Suprapubic skin (tissue), 4 donors: ENCODE measurements around the gene EIF1AD.

Experiments used
- EP300 ChIP-seq: sonication (generic); formaldehyde crosslinking; IDR thresholded peaks from one replicate; pipeline ENCODE4 v1.6.1; 2017; ENCODE audit warnings: antibody characterized with exemption
- POLR2A ChIP-seq, 2 donors: fragments of 450-650 bp; IDR thresholded peaks; one replicate each; pipeline ENCODE4 v1.6.1; 2017; ENCODE audit warnings: antibody characterized with exemption in 2 of 2, mild to moderate bottlenecking in 2 of 2, moderate library complexity in 2 of 2
- POLR2AphosphoS5 ChIP-seq, 3 donors: sonication (generic); formaldehyde crosslinking; IDR thresholded peaks; one replicate each; pipeline ENCODE4 v1.6.1; 2017; ENCODE audit warnings: antibody characterized with exemption in 3 of 3
- TF ChIP-seq, protein P1 (sequence below), 2 donors: fragments of 200-600 bp in 1 of 2; fragments of 450-650 bp in 1 of 2; sonication (generic) in 1 of 2; IDR thresholded peaks; one replicate each; pipeline ENCODE4 v1.5.1; 2016 to 2019; ENCODE audit warnings: antibody characterized with exemption in 2 of 2, mild to moderate bottlenecking in 1 of 2, moderate library complexity in 1 of 2

DNA sequence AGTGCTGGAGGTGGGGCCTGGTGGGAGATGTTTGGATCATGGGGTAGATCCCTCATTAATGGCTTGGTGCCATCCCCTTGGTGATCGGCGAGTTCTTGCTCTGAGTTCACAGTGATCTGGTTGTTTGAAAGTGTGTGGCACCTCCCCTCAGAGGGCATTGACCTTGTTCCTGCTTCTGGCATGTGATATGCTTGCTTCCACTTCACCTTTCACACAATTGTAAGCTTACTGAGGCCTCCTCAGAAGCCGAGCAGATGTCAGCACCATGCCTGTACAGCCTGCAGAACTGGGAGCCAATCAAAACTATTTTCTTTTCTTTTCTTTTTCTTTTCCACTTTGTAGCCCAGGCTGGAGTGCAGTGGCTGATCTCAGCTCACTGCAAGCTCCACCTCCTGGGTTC is 35.4 kb upstream of the EIF1AD start:
- TF ChIP-seq, protein P1, sequence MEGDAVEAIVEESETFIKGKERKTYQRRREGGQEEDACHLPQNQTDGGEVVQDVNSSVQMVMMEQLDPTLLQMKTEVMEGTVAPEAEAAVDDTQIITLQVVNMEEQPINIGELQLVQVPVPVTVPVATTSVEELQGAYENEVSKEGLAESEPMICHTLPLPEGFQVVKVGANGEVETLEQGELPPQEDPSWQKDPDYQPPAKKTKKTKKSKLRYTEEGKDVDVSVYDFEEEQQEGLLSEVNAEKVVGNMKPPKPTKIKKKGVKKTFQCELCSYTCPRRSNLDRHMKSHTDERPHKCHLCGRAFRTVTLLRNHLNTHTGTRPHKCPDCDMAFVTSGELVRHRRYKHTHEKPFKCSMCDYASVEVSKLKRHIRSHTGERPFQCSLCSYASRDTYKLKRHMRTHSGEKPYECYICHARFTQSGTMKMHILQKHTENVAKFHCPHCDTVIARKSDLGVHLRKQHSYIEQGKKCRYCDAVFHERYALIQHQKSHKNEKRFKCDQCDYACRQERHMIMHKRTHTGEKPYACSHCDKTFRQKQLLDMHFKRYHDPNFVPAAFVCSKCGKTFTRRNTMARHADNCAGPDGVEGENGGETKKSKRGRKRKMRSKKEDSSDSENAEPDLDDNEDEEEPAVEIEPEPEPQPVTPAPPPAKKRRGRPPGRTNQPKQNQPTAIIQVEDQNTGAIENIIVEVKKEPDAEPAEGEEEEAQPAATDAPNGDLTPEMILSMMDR (IDR thresholded peaks at IDR 0.05) = no peak
- no peak for TF ChIP-seq POLR2AphosphoS5 (IDR thresholded peaks at IDR 0.05)
- TF ChIP-seq POLR2A (IDR thresholded peaks at IDR 0.05) = no peak
- TF ChIP-seq EP300 = no peak
